CD4-positive, alpha-beta T cell treated with Interleukin-17A for 1 hour (primary cell): Measurements from ENCODE around the gene IGSF6.
"Not testable (repeated sequence)": the region's sequence is repeated elsewhere in the genome, so short reads cannot be mapped to it uniquely, and the experiment has no call there.

Experiments used
- DNase-seq: peaks from one replicate; pipeline ENCODE4 v3.0.0-alpha.2; 2020

IGSF6 gene

DNA sequence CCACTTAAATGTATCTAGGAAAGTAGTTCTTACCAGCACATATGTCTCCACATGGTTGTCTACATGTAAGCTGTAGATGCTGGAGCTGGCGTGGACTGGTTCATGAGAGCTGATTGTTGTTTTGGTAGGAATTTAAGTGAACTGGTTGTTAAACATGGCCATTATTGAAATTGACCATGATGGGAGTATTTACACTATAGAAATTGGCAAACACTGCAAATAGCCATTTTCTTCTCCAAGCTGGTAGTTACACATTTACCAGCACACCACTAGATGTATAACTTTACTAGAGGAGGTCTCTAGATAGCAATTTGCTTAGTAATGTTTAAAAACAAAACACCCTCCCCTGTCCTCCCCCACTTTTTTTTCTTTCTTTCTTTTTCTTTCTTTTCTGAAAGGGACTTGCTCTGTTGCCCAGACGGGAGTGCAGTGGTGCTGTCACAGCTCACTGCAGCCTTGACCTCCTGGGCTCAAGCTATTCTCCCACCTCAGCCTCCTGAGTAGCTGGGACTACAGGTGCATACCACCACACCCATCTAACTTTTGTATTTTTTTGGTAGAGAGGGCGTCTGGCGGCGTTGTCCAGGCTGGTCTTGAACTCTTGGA lies 24.2 kb downstream of the IGSF6 start:
- no peak for DNase-seq

- DNase-seq, result peak; percentile 52
Measured at GRCh38 chr16:21626659-21627277, 25.6 kb downstream of the IGSF6 start.

GRCh38 chr16:21625026-21625425 lies 27.4 kb downstream of the IGSF6 start:
- no peak for DNase-seq

- no peak for DNase-seq
Measured at GRCh38 chr16:21622545-21622944, 29.9 kb downstream of the IGSF6 start.

DNA sequence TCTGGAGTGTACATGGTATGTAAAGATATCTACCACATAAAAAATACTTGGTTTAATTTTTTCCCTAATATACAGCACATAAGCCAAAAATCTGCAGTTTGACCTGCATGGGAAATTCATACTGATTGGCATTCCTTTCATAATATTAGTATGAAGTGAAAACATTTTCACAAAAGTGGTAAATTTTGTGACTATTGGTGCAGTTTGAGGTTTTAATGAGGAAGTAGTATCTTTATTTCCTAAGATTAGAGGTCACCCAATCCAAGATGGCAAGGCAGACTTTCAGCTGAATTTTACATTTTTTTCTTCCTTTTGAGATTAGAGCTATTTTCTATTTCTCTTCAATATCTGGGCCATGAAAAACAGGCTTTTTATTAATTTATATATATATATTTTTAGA lies 31.8 kb downstream of the IGSF6 start:
- DNase-seq, result no peak

- no peak for DNase-seq
Measured at GRCh38 chr16:21619765-21620425, 32.5 kb downstream of the IGSF6 start.

DNA sequence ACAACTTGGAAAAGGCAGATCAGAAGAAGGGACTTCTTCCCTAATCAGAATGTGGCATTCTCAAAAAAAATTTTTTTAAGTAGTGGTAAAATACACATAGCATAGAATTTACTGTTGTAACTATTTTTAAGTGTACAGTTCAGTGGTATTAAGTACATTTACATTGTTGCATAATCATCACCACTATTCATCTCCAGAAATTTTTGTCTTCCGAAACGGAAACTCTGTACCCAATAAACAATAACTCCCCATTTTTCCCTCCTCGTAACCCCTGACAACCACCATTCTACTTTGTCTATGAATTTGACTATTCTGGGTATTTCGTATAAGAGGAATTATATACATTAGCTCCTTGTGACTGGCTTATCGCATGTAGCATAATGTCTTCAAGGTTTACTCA lies 34.1 kb downstream of the IGSF6 start:
- DNase-seq, result no peak

GRCh38 chr16:21617607-21618006 lies 34.8 kb downstream of the IGSF6 start:
- no peak for DNase-seq

GRCh38 chr16:21614896-21615295 lies 37.5 kb downstream of the IGSF6 start:
- DNase-seq, result no peak

GRCh38 chr16:21613781-21614180 lies 38.6 kb downstream of the IGSF6 start:
- no peak for DNase-seq

- no peak for DNase-seq
Measured at GRCh38 chr16:21613361-21613760, 39.0 kb downstream of the IGSF6 start.

DNA sequence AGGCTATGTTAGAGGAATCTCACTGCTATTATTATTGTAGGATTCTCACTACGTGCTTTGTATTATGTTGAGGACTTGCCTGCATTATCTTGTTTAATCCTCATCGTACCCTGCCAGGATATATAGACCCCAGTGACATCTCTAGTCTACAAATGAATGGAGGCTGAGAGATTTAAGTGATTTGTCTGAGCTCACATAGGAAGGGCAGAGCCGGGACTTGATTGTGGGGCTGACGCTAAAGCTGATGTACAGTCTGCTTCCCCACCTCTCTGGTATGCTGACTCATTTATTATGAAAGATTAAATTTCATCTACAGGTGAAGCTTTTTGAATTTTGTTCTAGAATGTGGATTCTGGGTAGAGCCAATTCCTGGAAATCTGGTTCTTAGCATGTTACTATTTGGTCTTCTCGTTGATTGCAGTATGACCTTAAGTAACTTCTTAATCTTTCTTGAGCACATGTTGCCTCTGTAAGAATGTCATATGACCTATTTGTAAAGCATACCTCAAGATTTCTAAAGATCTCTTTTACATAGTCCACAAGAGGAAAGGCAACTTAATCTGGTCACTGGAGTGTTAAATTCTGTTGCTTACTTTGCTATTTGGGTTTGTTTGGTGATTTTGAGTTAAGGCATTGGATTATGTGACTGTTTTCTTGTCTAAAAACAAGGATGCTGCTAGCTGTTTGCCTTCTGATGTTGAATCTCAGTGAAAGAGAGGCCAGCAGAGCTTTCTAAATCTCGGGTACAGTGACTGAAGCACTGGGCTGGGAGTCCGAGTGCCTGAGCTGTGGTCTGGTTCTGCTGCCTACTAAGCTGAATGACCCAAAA lies 40.6 kb downstream of the IGSF6 start:
- DNase-seq, result no peak

DNA sequence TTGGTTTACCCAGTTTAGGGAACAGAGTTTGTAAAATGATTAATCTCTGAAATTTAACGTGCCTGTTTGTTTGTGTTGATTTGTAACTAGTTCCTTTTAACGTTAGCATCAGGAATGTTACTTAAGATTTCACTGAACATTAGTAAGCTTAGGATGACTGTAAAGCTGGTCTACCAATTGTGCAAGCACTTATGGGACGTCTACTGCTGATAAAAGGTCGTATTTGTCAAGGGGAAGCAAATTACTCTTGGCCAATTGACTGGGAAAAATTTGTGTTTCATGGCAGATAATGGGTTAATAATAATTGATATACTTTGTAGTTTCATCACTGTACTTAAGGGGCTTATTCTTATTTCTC lies 41.2 kb downstream of the IGSF6 start:
- DNase-seq, result no peak

GRCh38 chr16:21610766-21611165 lies 41.6 kb downstream of the IGSF6 start:
- DNase-seq, result no peak

GRCh38 chr16:21610006-21610544 lies 42.3 kb downstream of the IGSF6 start:
- DNase-seq, result no peak

GRCh38 chr16:21608639-21609328 lies 43.6 kb downstream of the IGSF6 start:
- peak; percentile 35 for DNase-seq

- not testable (repeated sequence) for DNase-seq
Measured at GRCh38 chr16:21605848-21606247, 46.6 kb downstream of the IGSF6 start.

- DNase-seq, result no peak
Measured at GRCh38 chr16:21603928-21604327, 48.5 kb downstream of the IGSF6 start.

DNA sequence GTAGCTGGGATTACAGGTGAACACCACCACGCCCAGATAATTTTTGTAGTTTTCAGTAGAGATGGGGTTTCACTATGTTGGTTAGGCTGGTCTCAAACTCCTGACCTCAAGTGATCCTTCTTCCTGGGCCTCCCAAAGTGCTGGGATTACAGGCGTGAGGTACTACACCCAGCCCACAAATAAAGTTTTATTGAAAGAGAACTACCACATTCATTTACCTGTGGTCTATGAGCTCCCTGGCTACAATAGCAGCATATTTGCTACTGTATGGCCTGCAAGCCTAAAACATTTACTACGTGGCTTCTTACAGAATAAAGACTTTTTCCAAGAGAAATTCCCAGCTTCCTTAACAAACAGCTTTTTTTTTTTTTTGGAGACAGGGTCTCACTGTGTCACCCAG lies 49.6 kb downstream of the IGSF6 start:
- DNase-seq, result no peak

GRCh38 chr16:21600031-21600773 lies 52.2 kb downstream of the IGSF6 start:
- DNase-seq, result peak; percentile 47

GRCh38 chr16:21599122-21600030 lies 53.0 kb downstream of the IGSF6 start, which contains the start of gene METTL9:
Gene METTL9 (plus strand): TSS chr16:21599577. CDS start chr16:21599734, 157 bp downstream.
- peak; percentile 96 for DNase-seq
